ENCODE measurements around the gene C3orf20.

The C3orf20 gene

GRCh38 chr3:14785207-14786155, 110.5 kb downstream of the C3orf20 start:
- no peak overlapping the region for H3K27ac ChIP-seq
- no peak for TF ChIP-seq ZFX (IDR thresholded peaks at IDR 0.05)
- TF ChIP-seq, protein P1, sequence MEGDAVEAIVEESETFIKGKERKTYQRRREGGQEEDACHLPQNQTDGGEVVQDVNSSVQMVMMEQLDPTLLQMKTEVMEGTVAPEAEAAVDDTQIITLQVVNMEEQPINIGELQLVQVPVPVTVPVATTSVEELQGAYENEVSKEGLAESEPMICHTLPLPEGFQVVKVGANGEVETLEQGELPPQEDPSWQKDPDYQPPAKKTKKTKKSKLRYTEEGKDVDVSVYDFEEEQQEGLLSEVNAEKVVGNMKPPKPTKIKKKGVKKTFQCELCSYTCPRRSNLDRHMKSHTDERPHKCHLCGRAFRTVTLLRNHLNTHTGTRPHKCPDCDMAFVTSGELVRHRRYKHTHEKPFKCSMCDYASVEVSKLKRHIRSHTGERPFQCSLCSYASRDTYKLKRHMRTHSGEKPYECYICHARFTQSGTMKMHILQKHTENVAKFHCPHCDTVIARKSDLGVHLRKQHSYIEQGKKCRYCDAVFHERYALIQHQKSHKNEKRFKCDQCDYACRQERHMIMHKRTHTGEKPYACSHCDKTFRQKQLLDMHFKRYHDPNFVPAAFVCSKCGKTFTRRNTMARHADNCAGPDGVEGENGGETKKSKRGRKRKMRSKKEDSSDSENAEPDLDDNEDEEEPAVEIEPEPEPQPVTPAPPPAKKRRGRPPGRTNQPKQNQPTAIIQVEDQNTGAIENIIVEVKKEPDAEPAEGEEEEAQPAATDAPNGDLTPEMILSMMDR (conservative IDR thresholded peaks at IDR 0.05): no peak

- no peak overlapping the region for H3K27ac ChIP-seq
- TF ChIP-seq, protein P1 (conservative IDR thresholded peaks at IDR 0.05): no peak
- no peak for TF ChIP-seq ZFX (IDR thresholded peaks at IDR 0.05)
These were observed 111.4 kb downstream of the C3orf20 start for GRCh38 chr3:14786369-14786768.

DNA sequence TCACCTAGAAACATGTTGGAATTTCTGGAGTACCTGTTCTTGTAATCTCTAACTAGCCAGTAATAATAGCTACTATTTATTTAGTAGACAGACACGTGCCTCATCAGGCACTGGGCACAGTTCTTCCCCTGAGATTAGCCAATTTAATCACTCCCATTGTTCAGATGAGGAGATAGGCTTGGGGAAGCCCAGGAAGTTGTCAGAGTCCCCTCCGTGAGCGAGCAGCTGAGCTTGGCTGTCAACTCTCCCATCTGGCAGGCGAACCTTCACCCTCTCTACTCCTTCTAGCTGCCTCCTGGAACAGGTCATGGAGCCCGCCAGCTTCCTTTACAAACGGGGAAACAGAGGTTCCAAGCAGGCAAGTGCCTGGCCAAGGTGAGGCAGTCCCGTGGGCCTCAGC, 112.7 kb downstream of the C3orf20 start:
- no peak overlapping the region for H3K27ac ChIP-seq
- TF ChIP-seq, protein P1 (conservative IDR thresholded peaks at IDR 0.05): no peak
- TF ChIP-seq ZFX (IDR thresholded peaks at IDR 0.05): no peak

- H3K27ac ChIP-seq: no peak overlapping the region
- TF ChIP-seq, protein P1 (conservative IDR thresholded peaks at IDR 0.05): no peak
- no peak for TF ChIP-seq ZFX (IDR thresholded peaks at IDR 0.05)
These were observed 113.7 kb downstream of the C3orf20 start for GRCh38 chr3:14788644-14789043.

GRCh38 chr3:14789221-14789620, 114.3 kb downstream of the C3orf20 start:
- TF ChIP-seq ZFX (IDR thresholded peaks at IDR 0.05): no peak
- TF ChIP-seq, protein P1 (conservative IDR thresholded peaks at IDR 0.05): no peak

GRCh38 chr3:14789640-14790285, 114.8 kb downstream of the C3orf20 start:
- TF ChIP-seq, protein P1 (conservative IDR thresholded peaks at IDR 0.05): no peak
- no peak for TF ChIP-seq ZFX (IDR thresholded peaks at IDR 0.05)
- no peak overlapping the region for H3K27ac ChIP-seq

More at GRCh38 chr3:14789221-14789620, 114.3 kb downstream of the C3orf20 start:
- no peak overlapping the region for H3K27ac ChIP-seq
